WTC11 (cell line): Measurements from ENCODE around the gene TRAIP. TPM values are rescaled to one million over a fixed set of nuclear protein-coding genes. Genes with fewer than 3 reads are reported as not detected.

Experiments used
- ATAC-seq: fragments of 200-7000 bp; cut with Tn5 transposase; 2 replicates; pipeline ENCODE4 v1.10.0; 2021; ENCODE audit warnings: mild to moderate bottlenecking, moderate library complexity
- CTCF ChIA-PET: fragments of 300-600 bp; sonication (Branson Sonifier 250); formaldehyde crosslinking; loops from one replicate; lab custom pipeline; 2021; ENCODE audit warnings: antibody characterized with exemption; lab: Charles Lee
- POLR2A ChIA-PET: fragments of 350-600 bp; sonication (Branson Sonifier 250); formaldehyde crosslinking; loops from one replicate; lab custom pipeline; 2021; ENCODE audit warnings: antibody characterized with exemption; lab: Charles Lee
- DNase-seq: peaks from one replicate; pipeline ENCODE4 v3.0.0; 2021; ENCODE audit warnings: low spot score
- H3K27ac Mint-ChIP-seq: 2 replicates; pipeline ENCODE4 v1.8.0; 2021; ENCODE audit warnings: mixed read lengths
- H3K27me3 Mint-ChIP-seq: 2 replicates; pipeline ENCODE4 v1.8.0; 2021; ENCODE audit warnings: low read depth, mild to moderate bottlenecking, moderate library complexity, mixed read lengths
- H3K36me3 Mint-ChIP-seq: 2 replicates; pipeline ENCODE4 v1.8.0; 2021; ENCODE audit warnings: mixed read lengths
- H3K4me1 Mint-ChIP-seq: 2 replicates; pipeline ENCODE4 v1.8.0; 2022; ENCODE audit warnings: mixed read lengths
- H3K4me3 Mint-ChIP-seq: 2 replicates; pipeline ENCODE4 v1.8.0; 2021; ENCODE audit warnings: mild to moderate bottlenecking, moderate library complexity, mixed read lengths
- H3K9me3 Mint-ChIP-seq: 2 replicates; pipeline ENCODE4 v1.8.0; 2021; ENCODE audit warnings: mixed read lengths
- FOXP1 ChIP-seq: sonication (generic); formaldehyde crosslinking; IDR thresholded peaks from 2 replicates; pipeline ENCODE4 v1.8.0; 2022; ENCODE audit warnings: missing genetic modification reagents, mild to moderate bottlenecking, moderate library complexity, borderline replicate concordance
- GABPB1 ChIP-seq: sonication (generic); formaldehyde crosslinking; IDR thresholded peaks from 2 replicates; pipeline ENCODE4 v1.8.1; 2023; ENCODE audit warnings: mild to moderate bottlenecking, missing genetic modification reagents
- HMGA2 ChIP-seq: fragments of 250-450 bp; sonication (Bioruptor Pico); IDR thresholded peaks from 2 replicates; pipeline ENCODE4 v1.4.0; 2021; ENCODE audit warnings: mild to moderate bottlenecking, moderate library complexity
- NFATC4 ChIP-seq: fragments of 250-450 bp; sonication (Bioruptor Pico); IDR thresholded peaks from 2 replicates; pipeline ENCODE4 v1.9.0; 2021; ENCODE audit warnings: mild to moderate bottlenecking
- SMAD4 ChIP-seq: sonication (generic); formaldehyde crosslinking; IDR thresholded peaks from 2 replicates; pipeline ENCODE4 v1.8.0; 2022; ENCODE audit warnings: mild to moderate bottlenecking, missing genetic modification reagents
- SP1 ChIP-seq: sonication (generic); formaldehyde crosslinking; conservative IDR thresholded peaks from 2 replicates; pipeline ENCODE4 v1.8.1; 2022; ENCODE audit warnings: missing genetic modification reagents
- TEAD1 ChIP-seq: sonication (generic); formaldehyde crosslinking; IDR thresholded peaks from 2 replicates; pipeline ENCODE4 v1.8.0; 2022; ENCODE audit warnings: mild to moderate bottlenecking, missing genetic modification reagents
- ZNF416 ChIP-seq: fragments of 250-450 bp; sonication (Bioruptor Pico); IDR thresholded peaks from 2 replicates; pipeline ENCODE4 v1.9.0; 2021; ENCODE audit warnings: mild to moderate bottlenecking, inconsistent platforms
- ZNF671 ChIP-seq: fragments of 250-450 bp; sonication (Bioruptor Pico); IDR thresholded peaks from 2 replicates; pipeline ENCODE4 v1.8.0; 2021; ENCODE audit warnings: mild to moderate bottlenecking
- total RNA-seq: library from RNA; stranded (reverse); gene quantifications from 3 replicates; pipeline ENCODE4 v1.2.3, GENCODE V29; 2021
- TF ChIP-seq, protein P1 (sequence below): sonication (generic); formaldehyde crosslinking; IDR thresholded peaks from 2 replicates; pipeline ENCODE4 v1.8.1; 2022; ENCODE audit warnings: low read depth, missing genetic modification reagents, borderline replicate concordance
- TF ChIP-seq, protein P2 (sequence below): sonication (generic); formaldehyde crosslinking; IDR thresholded peaks from 2 replicates; pipeline ENCODE4 v1.8.0; 2022; ENCODE audit warnings: missing genetic modification reagents
- TF ChIP-seq, protein P3 (sequence below): sonication (generic); formaldehyde crosslinking; IDR thresholded peaks from 2 replicates; pipeline ENCODE4 v1.8.1; 2022; ENCODE audit warnings: missing genetic modification reagents, borderline replicate concordance
- TF ChIP-seq, protein P4 (sequence below): fragments of 250-450 bp; sonication (Bioruptor Pico); IDR thresholded peaks from 2 replicates; pipeline ENCODE4 v1.9.0; 2021; ENCODE audit warnings: mild to moderate bottlenecking
- TF ChIP-seq, protein P5 (sequence below): fragments of 250-450 bp; sonication (Bioruptor Pico); IDR thresholded peaks from 2 replicates; pipeline ENCODE4 v1.8.0; 2021; ENCODE audit warnings: mild to moderate bottlenecking

TRAIP gene
- total RNA-seq, 1 experiment from 2014 or later = 25.9 TPM

DNA sequence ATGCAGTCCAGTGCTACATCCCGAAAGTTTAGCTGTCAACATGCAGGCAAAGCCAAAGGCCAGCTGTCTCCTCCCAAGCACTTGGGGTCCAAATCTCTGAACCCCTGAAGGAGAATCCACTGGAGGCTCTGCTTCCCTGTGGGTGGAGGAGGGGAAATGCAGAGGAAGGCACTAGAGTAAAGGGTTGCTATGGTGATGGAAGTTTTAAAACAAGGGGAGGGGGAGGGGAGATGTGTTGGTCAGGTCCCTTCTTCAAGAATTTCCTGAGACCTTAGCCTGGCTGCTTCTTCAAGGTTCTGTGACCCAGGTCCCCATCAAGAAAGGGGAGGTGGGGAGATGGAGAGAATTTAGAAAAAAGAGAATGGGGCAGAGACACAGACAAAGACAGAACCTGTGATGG is 11.0 kb upstream of the TRAIP start:
- Mint-ChIP-seq H3K4me1 (peaks cover 44% of the 10 kb centered on the region), H3K4me3 (peak overlapping the region; percentile 65), H3K36me3 (no peaks in the 10 kb centered on the region)
- ChIA-PET CTCF (interaction anchor here (0.6 to 6.0 kb wide), 12 partner anchors 11 to 178 kb away, joined by 3 to 37 read pairs (median 8); partner anchors contain the start of genes INKA1, MON1A, MST1 and RNF123), POLR2A (interaction anchor here (0.5 to 1.7 kb wide), 4 partner anchors 10 to 148 kb away, joined by 3 to 5 read pairs (median 3); partner anchors contain the start of gene AMIGO3)
- ATAC-seq = no peak
- TF ChIP-seq FOXP1 = no peak
- no peak for TF ChIP-seq ZNF416
- no peak for TF ChIP-seq TEAD1 (CRISPR knock-in tag)
- TF ChIP-seq SMAD4 (CRISPR knock-in tag) = no peak
- TF ChIP-seq, protein P1, sequence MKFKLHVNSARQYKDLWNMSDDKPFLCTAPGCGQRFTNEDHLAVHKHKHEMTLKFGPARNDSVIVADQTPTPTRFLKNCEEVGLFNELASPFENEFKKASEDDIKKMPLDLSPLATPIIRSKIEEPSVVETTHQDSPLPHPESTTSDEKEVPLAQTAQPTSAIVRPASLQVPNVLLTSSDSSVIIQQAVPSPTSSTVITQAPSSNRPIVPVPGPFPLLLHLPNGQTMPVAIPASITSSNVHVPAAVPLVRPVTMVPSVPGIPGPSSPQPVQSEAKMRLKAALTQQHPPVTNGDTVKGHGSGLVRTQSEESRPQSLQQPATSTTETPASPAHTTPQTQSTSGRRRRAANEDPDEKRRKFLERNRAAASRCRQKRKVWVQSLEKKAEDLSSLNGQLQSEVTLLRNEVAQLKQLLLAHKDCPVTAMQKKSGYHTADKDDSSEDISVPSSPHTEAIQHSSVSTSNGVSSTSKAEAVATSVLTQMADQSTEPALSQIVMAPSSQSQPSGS (CRISPR knock-in tag) = no peak
- no peak for TF ChIP-seq SP1 (CRISPR knock-in tag)
- TF ChIP-seq NFATC4 = no peak
- TF ChIP-seq, all 79 proteins: peak for 0
- no peak overlapping the region for H3K27ac Mint-ChIP-seq
- H3K27me3 Mint-ChIP-seq = peaks cover 4% of the 10 kb centered on the region
- DNase-seq = no peak
- H3K9me3 Mint-ChIP-seq = no peaks in the 10 kb centered on the region

DNA sequence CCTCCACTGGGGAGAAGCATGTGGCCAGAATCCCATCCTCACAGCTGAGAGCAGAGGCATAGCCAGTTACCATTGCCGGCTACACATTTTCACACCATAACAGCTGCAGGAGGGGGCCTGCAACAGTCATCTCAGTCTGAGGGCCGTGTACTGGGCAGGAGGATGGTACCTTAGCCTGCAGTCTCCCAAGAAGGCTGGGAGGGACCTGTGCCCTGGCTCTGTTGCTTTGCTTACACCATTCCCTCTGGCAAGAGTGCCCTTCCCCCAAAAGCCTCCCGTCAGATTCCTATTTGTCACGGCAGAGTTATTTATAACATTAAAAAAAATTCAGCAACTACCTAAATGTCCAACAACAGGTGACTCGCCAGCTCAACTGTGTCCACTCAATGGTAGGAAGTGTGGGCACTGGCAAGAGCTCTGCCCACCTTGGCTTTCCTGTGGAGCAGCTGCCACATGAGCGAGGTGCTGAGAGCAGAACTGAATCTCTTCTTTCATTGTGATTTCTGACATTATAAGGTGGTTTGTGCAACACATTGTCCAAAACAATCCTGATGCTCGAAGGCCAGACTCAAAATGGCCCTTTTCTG is 8.9 kb upstream of the TRAIP start:
- peaks cover 44% of the 10 kb centered on the region for H3K4me1 Mint-ChIP-seq
- ATAC-seq = no peak
- H3K4me3 Mint-ChIP-seq = no peak overlapping the region
- POLR2A ChIA-PET = no interaction called here
- peaks cover 8% of the 10 kb centered on the region for H3K36me3 Mint-ChIP-seq
- H3K27ac Mint-ChIP-seq = no peak overlapping the region
- H3K27me3 Mint-ChIP-seq = no peaks in the 10 kb centered on the region
- H3K9me3 Mint-ChIP-seq = no peaks in the 10 kb centered on the region
- no peak for DNase-seq
- CTCF ChIA-PET = interaction anchor here (1.1 to 3.9 kb wide), 3 partner anchors 13 to 64 kb away, joined by 3 to 11 read pairs (median 4); partner anchors contain the start of gene MON1A
- no peak for TF ChIP-seq GABPB1 (CRISPR knock-in tag)
- TF ChIP-seq, protein P2, sequence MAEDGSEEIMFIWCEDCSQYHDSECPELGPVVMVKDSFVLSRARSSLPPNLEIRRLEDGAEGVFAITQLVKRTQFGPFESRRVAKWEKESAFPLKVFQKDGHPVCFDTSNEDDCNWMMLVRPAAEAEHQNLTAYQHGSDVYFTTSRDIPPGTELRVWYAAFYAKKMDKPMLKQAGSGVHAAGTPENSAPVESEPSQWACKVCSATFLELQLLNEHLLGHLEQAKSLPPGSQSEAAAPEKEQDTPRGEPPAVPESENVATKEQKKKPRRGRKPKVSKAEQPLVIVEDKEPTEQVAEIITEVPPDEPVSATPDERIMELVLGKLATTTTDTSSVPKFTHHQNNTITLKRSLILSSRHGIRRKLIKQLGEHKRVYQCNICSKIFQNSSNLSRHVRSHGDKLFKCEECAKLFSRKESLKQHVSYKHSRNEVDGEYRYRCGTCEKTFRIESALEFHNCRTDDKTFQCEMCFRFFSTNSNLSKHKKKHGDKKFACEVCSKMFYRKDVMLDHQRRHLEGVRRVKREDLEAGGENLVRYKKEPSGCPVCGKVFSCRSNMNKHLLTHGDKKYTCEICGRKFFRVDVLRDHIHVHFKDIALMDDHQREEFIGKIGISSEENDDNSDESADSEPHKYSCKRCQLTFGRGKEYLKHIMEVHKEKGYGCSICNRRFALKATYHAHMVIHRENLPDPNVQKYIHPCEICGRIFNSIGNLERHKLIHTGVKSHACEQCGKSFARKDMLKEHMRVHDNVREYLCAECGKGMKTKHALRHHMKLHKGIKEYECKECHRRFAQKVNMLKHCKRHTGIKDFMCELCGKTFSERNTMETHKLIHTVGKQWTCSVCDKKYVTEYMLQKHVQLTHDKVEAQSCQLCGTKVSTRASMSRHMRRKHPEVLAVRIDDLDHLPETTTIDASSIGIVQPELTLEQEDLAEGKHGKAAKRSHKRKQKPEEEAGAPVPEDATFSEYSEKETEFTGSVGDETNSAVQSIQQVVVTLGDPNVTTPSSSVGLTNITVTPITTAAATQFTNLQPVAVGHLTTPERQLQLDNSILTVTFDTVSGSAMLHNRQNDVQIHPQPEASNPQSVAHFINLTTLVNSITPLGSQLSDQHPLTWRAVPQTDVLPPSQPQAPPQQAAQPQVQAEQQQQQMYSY (CRISPR knock-in tag) = no peak
- no peak for TF ChIP-seq HMGA2
- TF ChIP-seq, protein P3, sequence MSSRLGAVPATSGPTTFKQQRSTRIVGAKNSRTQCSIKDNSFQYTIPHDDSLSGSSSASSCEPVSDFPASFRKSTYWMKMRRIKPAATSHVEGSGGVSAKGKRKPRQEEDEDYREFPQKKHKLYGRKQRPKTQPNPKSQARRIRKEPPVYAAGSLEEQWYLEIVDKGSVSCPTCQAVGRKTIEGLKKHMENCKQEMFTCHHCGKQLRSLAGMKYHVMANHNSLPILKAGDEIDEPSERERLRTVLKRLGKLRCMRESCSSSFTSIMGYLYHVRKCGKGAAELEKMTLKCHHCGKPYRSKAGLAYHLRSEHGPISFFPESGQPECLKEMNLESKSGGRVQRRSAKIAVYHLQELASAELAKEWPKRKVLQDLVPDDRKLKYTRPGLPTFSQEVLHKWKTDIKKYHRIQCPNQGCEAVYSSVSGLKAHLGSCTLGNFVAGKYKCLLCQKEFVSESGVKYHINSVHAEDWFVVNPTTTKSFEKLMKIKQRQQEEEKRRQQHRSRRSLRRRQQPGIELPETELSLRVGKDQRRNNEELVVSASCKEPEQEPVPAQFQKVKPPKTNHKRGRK (CRISPR knock-in tag) = no peak
- TF ChIP-seq, protein P4, sequence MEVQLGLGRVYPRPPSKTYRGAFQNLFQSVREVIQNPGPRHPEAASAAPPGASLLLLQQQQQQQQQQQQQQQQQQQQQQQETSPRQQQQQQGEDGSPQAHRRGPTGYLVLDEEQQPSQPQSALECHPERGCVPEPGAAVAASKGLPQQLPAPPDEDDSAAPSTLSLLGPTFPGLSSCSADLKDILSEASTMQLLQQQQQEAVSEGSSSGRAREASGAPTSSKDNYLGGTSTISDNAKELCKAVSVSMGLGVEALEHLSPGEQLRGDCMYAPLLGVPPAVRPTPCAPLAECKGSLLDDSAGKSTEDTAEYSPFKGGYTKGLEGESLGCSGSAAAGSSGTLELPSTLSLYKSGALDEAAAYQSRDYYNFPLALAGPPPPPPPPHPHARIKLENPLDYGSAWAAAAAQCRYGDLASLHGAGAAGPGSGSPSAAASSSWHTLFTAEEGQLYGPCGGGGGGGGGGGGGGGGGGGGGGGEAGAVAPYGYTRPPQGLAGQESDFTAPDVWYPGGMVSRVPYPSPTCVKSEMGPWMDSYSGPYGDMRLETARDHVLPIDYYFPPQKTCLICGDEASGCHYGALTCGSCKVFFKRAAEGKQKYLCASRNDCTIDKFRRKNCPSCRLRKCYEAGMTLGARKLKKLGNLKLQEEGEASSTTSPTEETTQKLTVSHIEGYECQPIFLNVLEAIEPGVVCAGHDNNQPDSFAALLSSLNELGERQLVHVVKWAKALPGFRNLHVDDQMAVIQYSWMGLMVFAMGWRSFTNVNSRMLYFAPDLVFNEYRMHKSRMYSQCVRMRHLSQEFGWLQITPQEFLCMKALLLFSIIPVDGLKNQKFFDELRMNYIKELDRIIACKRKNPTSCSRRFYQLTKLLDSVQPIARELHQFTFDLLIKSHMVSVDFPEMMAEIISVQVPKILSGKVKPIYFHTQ (CRISPR knock-in tag) = no peak
- TF ChIP-seq, protein P5, sequence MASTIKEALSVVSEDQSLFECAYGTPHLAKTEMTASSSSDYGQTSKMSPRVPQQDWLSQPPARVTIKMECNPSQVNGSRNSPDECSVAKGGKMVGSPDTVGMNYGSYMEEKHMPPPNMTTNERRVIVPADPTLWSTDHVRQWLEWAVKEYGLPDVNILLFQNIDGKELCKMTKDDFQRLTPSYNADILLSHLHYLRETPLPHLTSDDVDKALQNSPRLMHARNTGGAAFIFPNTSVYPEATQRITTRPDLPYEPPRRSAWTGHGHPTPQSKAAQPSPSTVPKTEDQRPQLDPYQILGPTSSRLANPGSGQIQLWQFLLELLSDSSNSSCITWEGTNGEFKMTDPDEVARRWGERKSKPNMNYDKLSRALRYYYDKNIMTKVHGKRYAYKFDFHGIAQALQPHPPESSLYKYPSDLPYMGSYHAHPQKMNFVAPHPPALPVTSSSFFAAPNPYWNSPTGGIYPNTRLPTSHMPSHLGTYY (CRISPR knock-in tag) = no peak
- TF ChIP-seq ZNF671 = no peak
